WTC11 (cell line): ENCODE data around the gene GNAS.

ENCODE experiments used
- CREM ChIP-seq: sonication (generic); formaldehyde crosslinking; IDR thresholded peaks from 2 replicates; pipeline ENCODE4 v1.8.1; 2022; ENCODE audit warnings: mild to moderate bottlenecking, missing genetic modification reagents, moderate library complexity
- CTCF ChIP-seq: fragments of 200-600 bp; IDR thresholded peaks from 2 replicates; pipeline ENCODE4 v1.8.0; 2022; ENCODE audit warnings: antibody characterized with exemption
- HMGXB4 ChIP-seq: sonication (generic); formaldehyde crosslinking; IDR thresholded peaks from 2 replicates; pipeline ENCODE4 v1.8.1; 2023; ENCODE audit warnings: mild to moderate bottlenecking, moderate library complexity, missing genetic modification reagents
- IRF1 ChIP-seq: sonication (generic); formaldehyde crosslinking; IDR thresholded peaks from 2 replicates; pipeline ENCODE4 v1.8.0; 2023; ENCODE audit warnings: missing genetic modification reagents
- JAZF1 ChIP-seq: fragments of 250-450 bp; sonication (Bioruptor Pico); IDR thresholded peaks from 2 replicates; pipeline ENCODE4 v1.9.0; 2021; ENCODE audit warnings: moderate library complexity, mild to moderate bottlenecking, inconsistent platforms
- KAT7 ChIP-seq: sonication (generic); formaldehyde crosslinking; IDR thresholded peaks from 2 replicates; pipeline ENCODE4 v1.8.1; 2023; ENCODE audit warnings: missing genetic modification reagents, mild to moderate bottlenecking, borderline replicate concordance
- OVOL2 ChIP-seq: fragments of 250-450 bp; sonication (Bioruptor Pico); IDR thresholded peaks from 2 replicates; pipeline ENCODE4 v1.9.0; 2021; ENCODE audit warnings: mild to moderate bottlenecking, borderline replicate concordance
- ZBTB21 ChIP-seq: sonication (generic); formaldehyde crosslinking; IDR thresholded peaks from 2 replicates; pipeline ENCODE4 v1.8.1; 2023; ENCODE audit warnings: mild to moderate bottlenecking, missing genetic modification reagents, borderline replicate concordance
- ZBTB43 ChIP-seq: sonication (generic); formaldehyde crosslinking; IDR thresholded peaks from 2 replicates; pipeline ENCODE4 v1.8.1; 2023; ENCODE audit warnings: mild to moderate bottlenecking, missing genetic modification reagents
- ZNF121 ChIP-seq: sonication (generic); formaldehyde crosslinking; IDR thresholded peaks from 2 replicates; pipeline ENCODE4 v1.8.0; 2023; ENCODE audit warnings: missing genetic modification reagents

GRCh38 chr20:58826271-58826670 is 26.2 kb upstream of the GNAS start:
- TF ChIP-seq JAZF1 (CRISPR knock-in tag): no peak
- no peak for TF ChIP-seq KAT7 (CRISPR knock-in tag)
- TF ChIP-seq OVOL2 (CRISPR knock-in tag): no peak
- TF ChIP-seq CTCF: no peak
- no peak for TF ChIP-seq ZBTB21 (CRISPR knock-in tag)
- TF ChIP-seq HMGXB4 (CRISPR knock-in tag): no peak
- TF ChIP-seq ZBTB43: no peak
- TF ChIP-seq CREM (CRISPR knock-in tag): no peak
- TF ChIP-seq ZNF121 (CRISPR knock-in tag): no peak
- no peak for TF ChIP-seq IRF1 (CRISPR knock-in tag)
